ENCODE data around the gene PAQR5.

The PAQR5 gene
- 0 to 0.19 (median 0.09) reads per million in 3 donors for total RNA-seq

- no peak for DNase-seq
- Histone ChIP-seq H3K36me3 (ENCODE audit: control insufficient read depth, insufficient read depth, low read length) (no peaks in the 10 kb centered on the region), H3K9me3 (ENCODE audit: control insufficient read depth, low read length) (no peaks in the 10 kb centered on the region), H3K4me1 (ENCODE audit: control insufficient read depth, insufficient read depth, low read length, poor library complexity, severe bottlenecking) (no peaks in the 10 kb centered on the region), H3K4me3 (ENCODE audit: insufficient read depth, low read depth, low read length, poor library complexity, severe bottlenecking) (peak within 1 kb of the TSS; percentile 29), H3K27me3 (replicated peaks; ENCODE audit: control insufficient read depth, insufficient read depth, low read length, poor library complexity, severe bottlenecking) (peaks cover 14% of the 10 kb centered on the region), H3K27ac (ENCODE audit: insufficient read depth, low read length, poor library complexity, severe bottlenecking) (no peak within 1 kb of the TSS)
These were observed at the start of gene PAQR5 for GRCh38 chr15:69298697-69299441. Gene PAQR5, plus strand, starts transcription at chr15:69298912. Its CDS starts 61,169 bp downstream, at chr15:69360081.

- Histone ChIP-seq H3K4me1 (ENCODE audit: control insufficient read depth, insufficient read depth, low read length, poor library complexity, severe bottlenecking) (no peaks in the 10 kb centered on the region), H3K4me3 (ENCODE audit: insufficient read depth, low read depth, low read length, poor library complexity, severe bottlenecking) (no peak overlapping the region), H3K27me3 (replicated peaks; ENCODE audit: control insufficient read depth, insufficient read depth, low read length, poor library complexity, severe bottlenecking) (no peaks in the 10 kb centered on the region), H3K36me3 (ENCODE audit: control insufficient read depth, insufficient read depth, low read length) (no peaks in the 10 kb centered on the region), H3K27ac (ENCODE audit: insufficient read depth, low read length, poor library complexity, severe bottlenecking) (no peak overlapping the region), H3K9me3 (ENCODE audit: control insufficient read depth, low read length) (no peaks in the 10 kb centered on the region)
- DNase-seq, result no peak
These were observed 45.6 kb upstream of the PAQR5 start for GRCh38 chr15:69253156-69253555.

DNA sequence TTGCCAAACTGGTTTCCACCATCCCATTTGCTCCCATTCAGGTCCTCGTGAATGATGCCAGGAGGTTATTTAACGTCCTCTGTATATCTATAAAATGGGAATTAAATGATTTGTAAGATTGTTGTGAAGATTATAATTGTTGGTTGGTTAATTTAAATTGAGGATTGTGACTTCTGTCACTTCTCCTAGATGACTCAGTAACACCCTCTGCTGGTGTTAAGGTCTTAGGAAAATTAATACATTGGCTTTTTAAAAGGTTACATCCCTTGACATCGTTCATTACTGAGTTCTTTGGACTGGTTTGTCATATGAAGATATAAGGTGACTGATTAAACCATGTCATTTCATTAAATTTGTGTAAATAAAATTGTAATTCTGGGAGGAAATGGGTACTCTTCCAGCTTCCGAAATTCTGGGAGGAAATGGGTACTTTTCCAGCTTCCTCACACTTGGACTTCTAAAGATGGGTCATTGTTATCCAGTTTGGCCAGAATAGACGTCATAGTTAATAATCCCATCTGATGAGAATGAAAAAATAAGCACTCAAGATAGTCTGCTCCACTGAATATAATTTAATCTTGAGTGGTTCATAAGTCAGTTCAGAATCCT is 33.3 kb upstream of the PAQR5 start:
- no peak overlapping the region for H3K4me3 ChIP-seq (ENCODE audit: insufficient read depth, low read depth, low read length, poor library complexity, severe bottlenecking)
- no peaks in the 10 kb centered on the region for H3K27me3 ChIP-seq (replicated peaks; ENCODE audit: control insufficient read depth, insufficient read depth, low read length, poor library complexity, severe bottlenecking)
- no peaks in the 10 kb centered on the region for H3K4me1 ChIP-seq (ENCODE audit: control insufficient read depth, insufficient read depth, low read length, poor library complexity, severe bottlenecking)
- no peak for DNase-seq
- no peak overlapping the region for H3K27ac ChIP-seq (ENCODE audit: insufficient read depth, low read length, poor library complexity, severe bottlenecking)
- H3K36me3 ChIP-seq (ENCODE audit: control insufficient read depth, insufficient read depth, low read length), result no peaks in the 10 kb centered on the region
- no peaks in the 10 kb centered on the region for H3K9me3 ChIP-seq (ENCODE audit: control insufficient read depth, low read length)

DNA sequence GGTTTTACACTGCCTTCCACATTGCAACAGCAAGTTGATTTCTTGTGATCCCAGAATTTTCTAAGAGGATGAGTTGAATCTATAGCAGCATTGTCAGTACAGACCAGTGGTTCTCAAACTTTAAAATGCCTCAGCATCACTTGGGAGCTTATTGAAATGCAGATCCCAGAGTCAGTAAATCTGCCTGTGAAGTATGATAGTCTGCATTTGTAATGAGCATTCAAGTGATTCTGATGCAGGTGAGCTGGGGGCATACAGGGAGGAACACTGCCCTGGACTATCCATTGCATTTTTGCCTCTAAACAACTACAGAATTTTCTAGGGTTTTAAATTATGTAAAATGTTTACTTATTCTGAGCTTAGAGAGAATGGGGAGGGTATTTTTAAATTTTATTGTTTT is 27.5 kb upstream of the PAQR5 start:
- Histone ChIP-seq H3K4me3 (ENCODE audit: insufficient read depth, low read depth, low read length, poor library complexity, severe bottlenecking) (no peak overlapping the region), H3K36me3 (ENCODE audit: control insufficient read depth, insufficient read depth, low read length) (no peaks in the 10 kb centered on the region), H3K9me3 (ENCODE audit: control insufficient read depth, low read length) (no peaks in the 10 kb centered on the region), H3K27ac (ENCODE audit: insufficient read depth, low read length, poor library complexity, severe bottlenecking) (no peak overlapping the region), H3K4me1 (ENCODE audit: control insufficient read depth, insufficient read depth, low read length, poor library complexity, severe bottlenecking) (no peaks in the 10 kb centered on the region), H3K27me3 (replicated peaks; ENCODE audit: control insufficient read depth, insufficient read depth, low read length, poor library complexity, severe bottlenecking) (no peaks in the 10 kb centered on the region)
- no peak for DNase-seq

- H3K27me3 ChIP-seq (replicated peaks; ENCODE audit: control insufficient read depth, insufficient read depth, low read length, poor library complexity, severe bottlenecking), result no peaks in the 10 kb centered on the region
- no peaks in the 10 kb centered on the region for H3K4me1 ChIP-seq (ENCODE audit: control insufficient read depth, insufficient read depth, low read length, poor library complexity, severe bottlenecking)
- no peak overlapping the region for H3K27ac ChIP-seq (ENCODE audit: insufficient read depth, low read length, poor library complexity, severe bottlenecking)
- no peaks in the 10 kb centered on the region for H3K9me3 ChIP-seq (ENCODE audit: control insufficient read depth, low read length)
- no peaks in the 10 kb centered on the region for H3K36me3 ChIP-seq (ENCODE audit: control insufficient read depth, insufficient read depth, low read length)
- no peak for DNase-seq
- H3K4me3 ChIP-seq (ENCODE audit: insufficient read depth, low read depth, low read length, poor library complexity, severe bottlenecking), result no peak overlapping the region
These were observed 26.6 kb upstream of the PAQR5 start for GRCh38 chr15:69272139-69272538.

- H3K4me1 ChIP-seq (ENCODE audit: control insufficient read depth, insufficient read depth, low read length, poor library complexity, severe bottlenecking), result no peaks in the 10 kb centered on the region
- no peaks in the 10 kb centered on the region for H3K27me3 ChIP-seq (replicated peaks; ENCODE audit: control insufficient read depth, insufficient read depth, low read length, poor library complexity, severe bottlenecking)
- no peak overlapping the region for H3K27ac ChIP-seq (ENCODE audit: insufficient read depth, low read length, poor library complexity, severe bottlenecking)
- no peaks in the 10 kb centered on the region for H3K36me3 ChIP-seq (ENCODE audit: control insufficient read depth, insufficient read depth, low read length)
- no peak overlapping the region for H3K4me3 ChIP-seq (ENCODE audit: insufficient read depth, low read depth, low read length, poor library complexity, severe bottlenecking)
- H3K9me3 ChIP-seq (ENCODE audit: control insufficient read depth, low read length), result no peaks in the 10 kb centered on the region
- no peak for DNase-seq
These were observed 25.8 kb upstream of the PAQR5 start for GRCh38 chr15:69272891-69273290.

GRCh38 chr15:69275074-69275670 is 23.5 kb upstream of the PAQR5 start:
- H3K27me3 ChIP-seq (replicated peaks; ENCODE audit: control insufficient read depth, insufficient read depth, low read length, poor library complexity, severe bottlenecking), result no peaks in the 10 kb centered on the region
- H3K4me3 ChIP-seq (ENCODE audit: insufficient read depth, low read depth, low read length, poor library complexity, severe bottlenecking), result no peak overlapping the region
- no peak overlapping the region for H3K27ac ChIP-seq (ENCODE audit: insufficient read depth, low read length, poor library complexity, severe bottlenecking)
- DNase-seq, result no peak
- no peaks in the 10 kb centered on the region for H3K9me3 ChIP-seq (ENCODE audit: control insufficient read depth, low read length)
- no peaks in the 10 kb centered on the region for H3K36me3 ChIP-seq (ENCODE audit: control insufficient read depth, insufficient read depth, low read length)
- H3K4me1 ChIP-seq (ENCODE audit: control insufficient read depth, insufficient read depth, low read length, poor library complexity, severe bottlenecking), result no peaks in the 10 kb centered on the region

GRCh38 chr15:69275933-69276560 is 22.7 kb upstream of the PAQR5 start:
- H3K4me3 ChIP-seq (ENCODE audit: insufficient read depth, low read depth, low read length, poor library complexity, severe bottlenecking), result no peak overlapping the region
- no peaks in the 10 kb centered on the region for H3K27me3 ChIP-seq (replicated peaks; ENCODE audit: control insufficient read depth, insufficient read depth, low read length, poor library complexity, severe bottlenecking)
- H3K27ac ChIP-seq (ENCODE audit: insufficient read depth, low read length, poor library complexity, severe bottlenecking), result no peak overlapping the region
- no peaks in the 10 kb centered on the region for H3K4me1 ChIP-seq (ENCODE audit: control insufficient read depth, insufficient read depth, low read length, poor library complexity, severe bottlenecking)
- no peak for DNase-seq
- H3K36me3 ChIP-seq (ENCODE audit: control insufficient read depth, insufficient read depth, low read length), result no peaks in the 10 kb centered on the region
- no peaks in the 10 kb centered on the region for H3K9me3 ChIP-seq (ENCODE audit: control insufficient read depth, low read length)

DNA sequence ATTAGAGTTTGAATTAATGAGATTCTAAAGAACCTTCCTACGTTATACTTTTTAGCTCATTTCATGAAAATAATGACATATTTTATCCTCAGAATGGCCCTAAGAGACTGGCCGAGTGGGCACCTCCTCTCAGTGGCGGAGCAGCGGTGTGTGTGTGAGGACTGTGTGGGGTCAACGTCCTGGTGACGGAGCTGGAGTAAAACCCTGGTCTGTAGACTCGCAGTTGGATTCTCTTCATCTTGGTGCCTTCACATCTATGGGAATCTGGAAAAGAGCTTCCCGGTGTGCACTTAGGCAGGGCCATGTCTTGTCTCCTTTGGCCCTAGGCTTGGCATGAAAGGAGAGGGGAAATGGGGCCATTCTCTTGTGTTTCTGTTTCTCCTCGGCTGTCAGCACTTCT is 21.4 kb upstream of the PAQR5 start:
- Histone ChIP-seq H3K27me3 (replicated peaks; ENCODE audit: control insufficient read depth, insufficient read depth, low read length, poor library complexity, severe bottlenecking) (no peaks in the 10 kb centered on the region), H3K27ac (ENCODE audit: insufficient read depth, low read length, poor library complexity, severe bottlenecking) (no peak overlapping the region), H3K4me1 (ENCODE audit: control insufficient read depth, insufficient read depth, low read length, poor library complexity, severe bottlenecking) (no peaks in the 10 kb centered on the region), H3K36me3 (ENCODE audit: control insufficient read depth, insufficient read depth, low read length) (no peaks in the 10 kb centered on the region), H3K9me3 (ENCODE audit: control insufficient read depth, low read length) (no peaks in the 10 kb centered on the region), H3K4me3 (ENCODE audit: insufficient read depth, low read depth, low read length, poor library complexity, severe bottlenecking) (no peak overlapping the region)
- DNase-seq, result no peak

DNA sequence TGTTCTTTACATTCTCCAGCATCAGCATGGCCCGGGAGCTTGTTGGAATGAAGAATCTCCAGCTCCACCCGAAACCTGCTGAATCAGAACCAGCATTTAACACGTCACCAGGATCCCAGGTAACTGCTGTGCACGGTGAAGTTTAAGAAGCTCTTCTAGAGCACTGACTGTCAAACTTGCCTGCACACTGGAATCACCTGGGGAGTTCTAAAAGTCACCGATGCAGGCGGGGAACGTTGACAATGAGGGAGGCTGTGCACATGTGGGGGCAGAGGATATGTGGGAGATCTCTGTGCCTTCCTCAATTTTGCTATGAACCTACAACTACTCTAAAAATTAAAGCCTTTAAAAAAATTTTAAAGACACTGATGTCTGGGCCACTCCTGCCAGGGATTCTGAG is 19.1 kb upstream of the PAQR5 start:
- DNase-seq, result no peak
- H3K4me1 ChIP-seq (ENCODE audit: control insufficient read depth, insufficient read depth, low read length, poor library complexity, severe bottlenecking), result no peaks in the 10 kb centered on the region
- no peak overlapping the region for H3K27ac ChIP-seq (ENCODE audit: insufficient read depth, low read length, poor library complexity, severe bottlenecking)
- H3K9me3 ChIP-seq (ENCODE audit: control insufficient read depth, low read length), result no peaks in the 10 kb centered on the region
- no peaks in the 10 kb centered on the region for H3K36me3 ChIP-seq (ENCODE audit: control insufficient read depth, insufficient read depth, low read length)
- H3K4me3 ChIP-seq (ENCODE audit: insufficient read depth, low read depth, low read length, poor library complexity, severe bottlenecking), result no peak overlapping the region
- no peaks in the 10 kb centered on the region for H3K27me3 ChIP-seq (replicated peaks; ENCODE audit: control insufficient read depth, insufficient read depth, low read length, poor library complexity, severe bottlenecking)
